Panc1 (cell line): ENCODE results near the gene MPIG6B.

ENCODE experiments used
- CTCF ChIP-seq: fragments of 450-650 bp; IDR thresholded peaks from 2 replicates; pipeline ENCODE4 v1.5.1; 2017; ENCODE audit warnings: mild to moderate bottlenecking
- POLR2AphosphoS5 ChIP-seq: IDR thresholded peaks from 2 replicates; pipeline ENCODE4 v1.6.1; 2012; ENCODE audit warnings: mild to moderate bottlenecking, low read depth, low read length, moderate library complexity
- REST ChIP-seq, 2 experiments: IDR thresholded peaks; 2 replicates each; pipeline ENCODE4 v1.6.1; 2011 to 2012; ENCODE audit warnings: low read depth in 2 of 2, control low read depth in 1 of 2, low read length in 1 of 2, mild to moderate bottlenecking in 1 of 2, moderate library complexity in 1 of 2; ENCODE audit not compliant: insufficient read depth in 1 of 2
- SIN3A ChIP-seq: IDR thresholded peaks from 2 replicates; pipeline ENCODE4 v1.6.1; 2012; ENCODE audit warnings: low read depth, mild to moderate bottlenecking, low read length, moderate library complexity, borderline replicate concordance; ENCODE audit not compliant: insufficient read depth

- TF ChIP-seq CTCF (no peak), POLR2AphosphoS5 (no peak), REST (IDR thresholded peaks at IDR 0.05; ENCODE audit: insufficient read depth in 1 of 2, low read depth in 2 of 2, low read length in 1 of 2) (no peak), SIN3A (no peak)
Observed at GRCh38 chr6:31713465-31713864, 9.7 kb upstream of the MPIG6B start.
